Stomach (tissue), 9 donors: ENCODE results near the gene TDO2. TPM values are rescaled to one million over a fixed set of nuclear protein-coding genes. Genes with fewer than 3 reads are reported as not detected.

ENCODE experiments used
- DNase-seq, 2 donors: peaks; one replicate each; pipeline versions ENCODE4 v3.0.0 to v3.0.0-alpha.2; 2013 to 2019
- H3K27ac ChIP-seq, 5 donors: fragments of 200-600 bp in 4 of 5; sonication (generic) in 4 of 5; one replicate each; pipeline ENCODE4 v1.5.1; 2013 to 2019; ENCODE audit warnings: mild to moderate bottlenecking in 1 of 5, moderate library complexity in 1 of 5
- H3K27me3 ChIP-seq, 3 donors: fragments of 200-600 bp; sonication (generic); one replicate each; pipeline ENCODE4 v1.5.1; 2017 to 2019; ENCODE audit warnings: mixed run types in 1 of 3
- H3K36me3 ChIP-seq, 4 donors: fragments of 200-600 bp; sonication (generic); 1 replicate in 3 of 4; 2 replicates in 1 of 4; pipeline ENCODE4 v1.5.1; 2016 to 2019
- H3K4me1 ChIP-seq, 4 donors: fragments of 200-600 bp; sonication (generic); one replicate each; pipeline ENCODE4 v1.5.1; 2016 to 2019
- H3K4me3 ChIP-seq, 4 donors: fragments of 200-600 bp; sonication (generic) in 3 of 4; one replicate each; pipeline ENCODE4 v1.5.1; 2016 to 2019; ENCODE audit warnings: mild to moderate bottlenecking in 1 of 4
- H3K9me3 ChIP-seq, 4 donors: fragments of 200-600 bp; sonication (generic); one replicate each; pipeline ENCODE4 v1.5.1; 2016 to 2019
- CTCF ChIP-seq, 7 experiments: fragments of 450-650 bp in 4 of 7; fragments of 200-600 bp in 3 of 7; sonication (generic) in 3 of 7; IDR thresholded peaks; one replicate each; pipeline ENCODE4 v1.5.1; 2016 to 2019; ENCODE audit warnings: antibody characterized with exemption in 7 of 7, control low read depth in 2 of 7, mild to moderate bottlenecking in 1 of 7
- EP300 ChIP-seq: sonication (generic); formaldehyde crosslinking; IDR thresholded peaks from one replicate; pipeline ENCODE4 v1.6.1; 2017; ENCODE audit warnings: antibody characterized with exemption
- POLR2A ChIP-seq, 4 donors: fragments of 450-650 bp; IDR thresholded peaks; one replicate each; pipeline ENCODE4 v1.6.1; 2016; ENCODE audit warnings: antibody characterized with exemption in 4 of 4, control low read depth in 2 of 4, mild to moderate bottlenecking in 1 of 4, moderate library complexity in 1 of 4
- POLR2AphosphoS5 ChIP-seq, 3 donors: sonication (generic); formaldehyde crosslinking; IDR thresholded peaks; one replicate each; pipeline ENCODE4 v1.6.1; 2016; ENCODE audit warnings: antibody characterized with exemption in 3 of 3
- WGBS, 5 donors: extraction: QIAGEN DNeasy Blood & Tissue Kit in 3 of 5; methylation state at CpG; one replicate each; pipeline versions ENCODE4 v1.1.5 to v1.1.7; 2013 to 2018; 5-methylcytosine and 5-hydroxymethylcytosine counted together
- intact Hi-C: fragments of 100-400 bp; cut with DNase I; formaldehyde crosslinking; loops from one replicate; pipeline ENCODE4 v1.15.1; 2023; ENCODE audit warnings: low total_unique reads
- polyA plus RNA-seq, 3 donors: library from polyadenylated mRNA; stranded (reverse); fragments of 200-250 nt; gene quantifications; one replicate each; pipeline ENCODE4 v1.2.3, GENCODE V29; 2013
- total RNA-seq, 5 donors: library from RNA; depleted of rRNA; stranded (reverse); fragments of >200 nt; gene quantifications; one replicate each; pipeline versions ENCODE4 v1.1.0 to v1.2.3, GENCODE V29; 2014 to 2016
- donor health status: healthy with polysubstance abuse.
- donor health status: Bipolar disorder and iron deficiency.
- donor health status: healthy.

Gene TDO2
- total and polyA plus RNA-seq, 8 donors = 0.30 to 5.0 (median 0.56) TPM; not detected in 5

- 76 to 89% (median 82%) methylated on average over 6 of the region's 6 CpGs for WGBS, 5 donors
- Histone ChIP-seq H3K4me3 (no peak overlapping the region), H3K27ac (no peak overlapping the region), H3K36me3 (no peaks in the 10 kb centered on the region), H3K27me3 (no peaks in the 10 kb centered on the region), H3K4me1 (peaks cover 0 to 23% (median 15%) of the 10 kb centered on the region in 4 donors), H3K9me3 (no peaks in the 10 kb centered on the region)
- intact Hi-C loops = no loop called here
- TF ChIP-seq CTCF (IDR thresholded peaks at IDR 0.05) (no peak), EP300 (no peak), POLR2AphosphoS5 (IDR thresholded peaks at IDR 0.05) (no peak), POLR2A (IDR thresholded peaks at IDR 0.05) (no peak)
- DNase-seq = no peak
These were observed 47.0 kb downstream of the TDO2 start for GRCh38 chr4:155950461-155950860.

- no peaks in the 10 kb centered on the region for H3K9me3 ChIP-seq
- peak overlapping the region in 4 of 5 donors; percentile 95 to 100 (median 98) for H3K27ac ChIP-seq
- H3K36me3 ChIP-seq = no peaks in the 10 kb centered on the region
- H3K4me1 ChIP-seq = peaks cover 0 to 23% (median 15%) of the 10 kb centered on the region in 4 donors
- intact Hi-C loops = no loop called here
- H3K27me3 ChIP-seq = no peaks in the 10 kb centered on the region
- peak overlapping the region; percentile 58 to 88 (median 72) for H3K4me3 ChIP-seq
- WGBS, 5 donors = 47 to 60% (median 56%) methylated on average over 6 of the region's 6 CpGs
- DNase-seq = no peak
- no peak for TF ChIP-seq POLR2AphosphoS5 (IDR thresholded peaks at IDR 0.05)
- TF ChIP-seq CTCF (IDR thresholded peaks at IDR 0.05) = no peak
- no peak for TF ChIP-seq POLR2A (IDR thresholded peaks at IDR 0.05)
- no peak for TF ChIP-seq EP300
These were observed 49.0 kb downstream of the TDO2 start for GRCh38 chr4:155952501-155952901.

- Histone ChIP-seq H3K4me3 (peak within 1 kb of the TSS; percentile 58 to 88 (median 72)), H3K27me3 (no peaks in the 10 kb centered on the region), H3K36me3 (no peaks in the 10 kb centered on the region), H3K9me3 (no peaks in the 10 kb centered on the region), H3K4me1 (peaks cover 0 to 23% (median 15%) of the 10 kb centered on the region in 4 donors), H3K27ac (peak within 1 kb of the TSS; percentile 95 to 100 (median 99))
- TF ChIP-seq POLR2AphosphoS5 (IDR thresholded peaks at IDR 0.05) (peak in 2 of 3 donors; percentile 58 to 69), EP300 (no peak), CTCF (IDR thresholded peaks at IDR 0.05) (peak in 5 of 7 experiments; percentile 43 to 66 (median 55)), POLR2A (IDR thresholded peaks at IDR 0.05) (no peak)
- peak; percentile 72 to 93 for DNase-seq
- intact Hi-C loops = no loop called here
- 0 to 1% (median 1%) methylated on average over 25 to 58 of the region's 58 CpGs for WGBS, 5 donors
These were observed 49.9 kb downstream of the TDO2 start, which contains the start of gene CTSO for GRCh38 chr4:155953151-155954117. TSS of gene CTSO (minus strand) at chr4:155953866. CDS start at chr4:155953847, 19 bp downstream.

- H3K27ac ChIP-seq = peak overlapping the region; percentile 95 to 100 (median 99)
- no peaks in the 10 kb centered on the region for H3K9me3 ChIP-seq
- H3K27me3 ChIP-seq = no peaks in the 10 kb centered on the region
- DNase-seq = peak in 1 of 2 donors; percentile 23
- 70 to 83% (median 77%) methylated on average over 11 of the region's 11 CpGs for WGBS, 5 donors
- H3K4me1 ChIP-seq = peaks cover 0 to 23% (median 15%) of the 10 kb centered on the region in 4 donors
- H3K36me3 ChIP-seq = no peaks in the 10 kb centered on the region
- H3K4me3 ChIP-seq = peak overlapping the region; percentile 58 to 88 (median 72)
- intact Hi-C loops = no loop called here
- TF ChIP-seq POLR2AphosphoS5 (IDR thresholded peaks at IDR 0.05) (no peak), EP300 (no peak), POLR2A (IDR thresholded peaks at IDR 0.05) (no peak), CTCF (IDR thresholded peaks at IDR 0.05) (no peak)
These were observed 50.7 kb downstream of the TDO2 start for GRCh38 chr4:155954118-155954685.
